NCI-H748 treated with DMSO at 0.1 percent for 48 hours (cell line): ENCODE results near the gene ANGPTL4.
"Not testable (repeated sequence)": the region's sequence is repeated elsewhere in the genome, so short reads cannot be mapped to it uniquely, and the experiment has no call there.

ENCODE experiments used
- DNase-seq: peaks from one replicate; lab custom pipeline; 2025; lab: John Stamatoyannopoulos, UW

ANGPTL4 gene

GRCh38 chr19:8361921-8362793 is 1.8 kb upstream of the ANGPTL4 start:
- no peak for DNase-seq

DNA sequence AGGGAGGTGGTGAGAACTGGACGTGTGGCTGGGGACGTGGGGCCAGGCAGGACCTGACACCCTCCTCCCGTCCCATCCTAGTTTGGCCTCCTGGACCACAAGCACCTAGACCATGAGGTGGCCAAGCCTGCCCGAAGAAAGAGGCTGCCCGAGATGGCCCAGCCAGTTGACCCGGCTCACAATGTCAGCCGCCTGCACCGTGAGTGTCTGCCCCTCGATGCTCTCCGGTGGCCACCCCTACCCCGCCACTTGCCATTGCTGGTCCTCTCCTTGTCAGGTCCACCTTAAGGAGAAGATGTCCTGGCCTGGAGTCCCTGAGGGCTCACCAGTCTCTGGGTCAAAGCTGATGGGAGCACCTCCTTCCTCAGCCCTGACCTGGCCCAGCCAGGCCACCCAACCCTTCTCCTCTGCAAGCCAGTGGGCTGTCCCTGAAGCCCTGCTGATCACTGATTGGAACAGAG is 2.2 kb downstream of the ANGPTL4 start:
- DNase-seq: no peak

DNA sequence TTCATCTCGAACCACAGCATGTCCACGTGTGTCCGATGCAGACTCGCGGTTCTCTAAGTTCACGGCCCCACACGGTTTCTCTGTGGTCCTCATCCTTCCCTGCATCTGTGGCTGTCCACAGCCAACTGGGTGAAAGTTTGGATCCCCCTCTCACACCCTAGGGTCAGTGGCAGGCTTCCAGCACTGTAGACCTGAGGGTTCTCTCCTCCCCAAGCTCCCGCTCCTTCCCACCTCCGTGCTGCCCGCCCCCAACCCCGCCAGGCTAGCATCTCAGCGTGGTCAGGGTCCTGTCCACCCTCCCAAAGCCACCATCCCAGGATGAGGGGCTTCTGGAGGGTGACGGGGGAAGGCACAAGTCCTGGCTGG is 3.0 kb downstream of the ANGPTL4 start:
- no peak for DNase-seq

GRCh38 chr19:8367327-8368001 is 3.5 kb downstream of the ANGPTL4 start:
- DNase-seq: no peak

DNA sequence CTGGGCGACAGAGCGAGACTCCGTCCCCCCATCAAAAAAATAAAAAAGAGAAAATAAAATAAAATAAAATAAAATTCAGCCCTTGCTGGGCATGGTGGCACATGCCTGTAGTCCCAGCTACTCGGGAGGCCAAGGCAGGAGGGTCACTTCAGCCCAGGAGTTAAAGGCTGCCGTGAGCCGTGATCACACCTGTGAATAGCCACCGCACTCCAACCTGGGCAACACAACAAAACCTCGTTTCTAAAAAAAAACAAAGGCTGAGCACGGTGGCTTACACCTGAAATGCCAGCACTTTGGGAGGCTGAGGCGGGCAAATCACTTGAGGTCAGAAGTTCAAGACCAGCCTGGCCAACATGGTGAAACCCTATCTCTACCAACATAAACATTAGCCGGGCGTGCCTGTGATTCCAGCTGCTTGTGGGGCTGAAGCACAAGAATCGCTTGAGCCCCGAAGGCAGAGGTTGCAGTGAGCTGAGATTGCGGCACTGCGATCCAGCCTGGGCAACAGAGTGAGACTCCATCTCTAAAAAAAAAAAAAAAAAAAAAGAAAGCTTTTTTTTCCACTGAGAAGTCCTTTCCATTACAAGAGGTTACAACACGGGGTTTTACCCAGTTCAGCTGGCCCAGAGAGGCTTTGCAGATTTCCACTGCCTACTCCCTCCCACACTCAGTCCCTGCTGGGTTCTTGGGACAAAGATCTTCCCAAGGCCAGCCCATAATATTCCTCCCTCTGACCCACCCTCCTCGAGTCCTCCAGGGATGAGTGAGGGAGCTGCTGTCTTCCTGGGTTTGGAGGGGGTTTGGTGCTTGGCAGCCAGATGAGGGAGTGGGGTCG is 6.4 kb downstream of the ANGPTL4 start:
- DNase-seq: no peak

DNA sequence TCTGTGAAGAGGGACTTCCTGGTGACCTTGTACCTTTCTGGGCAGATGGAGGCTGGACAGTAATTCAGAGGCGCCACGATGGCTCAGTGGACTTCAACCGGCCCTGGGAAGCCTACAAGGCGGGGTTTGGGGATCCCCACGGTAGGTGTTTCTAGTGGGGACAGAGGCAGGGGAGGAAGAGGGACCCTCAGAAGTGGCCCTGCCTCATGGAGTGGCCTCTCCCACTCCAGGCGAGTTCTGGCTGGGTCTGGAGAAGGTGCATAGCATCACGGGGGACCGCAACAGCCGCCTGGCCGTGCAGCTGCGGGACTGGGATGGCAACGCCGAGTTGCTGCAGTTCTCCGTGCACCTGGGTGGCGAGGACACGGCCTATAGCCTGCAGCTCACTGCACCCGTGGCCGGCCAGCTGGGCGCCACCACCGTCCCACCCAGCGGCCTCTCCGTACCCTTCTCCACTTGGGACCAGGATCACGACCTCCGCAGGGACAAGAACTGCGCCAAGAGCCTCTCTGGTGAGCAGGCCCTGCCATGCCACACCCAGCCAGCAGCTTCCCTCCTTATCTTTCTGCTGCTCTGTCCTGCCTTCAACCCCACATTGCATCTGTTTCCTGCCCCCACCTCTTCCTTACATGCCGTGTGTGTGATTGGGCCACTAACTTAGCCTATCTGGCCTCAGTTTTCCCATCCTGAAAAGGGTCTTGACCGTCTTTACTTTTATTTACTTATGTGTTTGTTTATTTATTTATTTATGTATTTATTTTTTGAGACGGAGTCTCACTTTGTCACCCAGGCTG is 7.3 kb downstream of the ANGPTL4 start:
- DNase-seq: no peak

GRCh38 chr19:8373867-8374813 is 10.2 kb downstream of the ANGPTL4 start:
- DNase-seq: no peak

DNA sequence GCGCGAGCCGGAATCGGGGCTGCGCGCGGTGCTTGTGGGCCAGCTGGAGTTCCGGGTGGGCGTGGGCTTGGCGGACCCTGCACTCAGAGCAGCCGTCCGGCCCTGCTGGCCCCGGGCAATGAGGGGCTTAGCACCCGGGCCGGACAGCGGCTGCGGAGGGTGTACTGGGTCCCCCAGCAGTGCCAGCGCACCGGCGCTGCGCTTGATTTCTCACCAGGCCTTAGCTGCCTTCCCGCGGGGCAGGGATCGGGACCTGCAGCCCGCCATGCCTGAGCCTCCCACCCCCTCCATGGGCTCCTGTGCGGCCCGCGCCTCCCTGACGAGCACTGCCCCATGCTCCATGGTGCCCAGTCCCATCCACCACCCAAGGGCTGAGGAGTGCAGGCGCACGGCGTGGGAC is 11.8 kb downstream of the ANGPTL4 start:
- DNase-seq: not testable (repeated sequence)

- not testable (repeated sequence) for DNase-seq
Observed at GRCh38 chr19:8376373-8376974, 12.5 kb downstream of the ANGPTL4 start.

DNA sequence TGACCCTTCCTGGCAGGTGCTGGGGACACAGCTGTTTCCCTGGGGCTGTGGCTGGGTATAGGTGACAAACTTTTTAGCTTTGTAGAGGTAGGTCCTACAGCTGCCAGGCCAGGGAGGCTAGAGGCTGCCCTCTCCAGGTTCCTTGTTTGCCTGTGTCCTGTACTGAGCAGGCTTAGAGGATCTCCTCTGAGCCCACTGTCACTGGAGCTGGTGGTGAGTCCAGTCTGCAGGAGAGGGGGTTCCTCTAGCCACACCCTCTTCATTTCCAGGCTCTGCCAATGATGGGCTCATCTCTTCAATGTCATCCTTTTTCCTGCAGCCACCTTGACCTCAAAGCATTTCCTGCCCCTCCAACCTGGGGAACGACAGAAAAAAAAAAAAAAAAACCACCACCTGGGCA is 13.6 kb downstream of the ANGPTL4 start:
- no peak for DNase-seq

GRCh38 chr19:8379156-8379891 is 15.4 kb downstream of the ANGPTL4 start:
- DNase-seq: not testable (repeated sequence)

DNA sequence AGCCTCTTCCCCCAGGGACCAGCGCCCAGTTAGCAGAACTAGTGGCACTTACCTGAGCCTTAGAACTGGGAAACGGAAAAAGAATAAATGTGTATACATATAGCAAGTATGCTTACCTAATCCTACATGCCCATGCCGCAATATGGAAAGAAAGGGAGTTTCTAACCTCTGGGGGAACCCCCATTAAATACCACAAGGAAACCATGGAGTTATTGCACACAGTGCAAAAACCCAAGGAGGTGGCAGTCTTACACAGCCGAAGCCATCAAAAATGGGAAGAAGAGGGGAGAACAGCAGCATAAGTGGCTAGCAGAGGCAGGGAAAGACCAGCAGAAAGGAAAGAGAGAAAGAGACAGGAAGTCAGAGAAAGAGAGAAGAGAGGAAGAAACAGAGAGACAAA is 20.6 kb downstream of the ANGPTL4 start:
- not testable (repeated sequence) for DNase-seq

GRCh38 chr19:8385103-8385502 is 21.1 kb downstream of the ANGPTL4 start:
- not testable (repeated sequence) for DNase-seq

- not testable (repeated sequence) for DNase-seq
Observed at GRCh38 chr19:8385566-8385965, 21.6 kb downstream of the ANGPTL4 start.

- DNase-seq: not testable (repeated sequence)
Observed at GRCh38 chr19:8386419-8386818, 22.5 kb downstream of the ANGPTL4 start.

GRCh38 chr19:8386990-8387389 is 23.0 kb downstream of the ANGPTL4 start:
- no peak for DNase-seq

DNA sequence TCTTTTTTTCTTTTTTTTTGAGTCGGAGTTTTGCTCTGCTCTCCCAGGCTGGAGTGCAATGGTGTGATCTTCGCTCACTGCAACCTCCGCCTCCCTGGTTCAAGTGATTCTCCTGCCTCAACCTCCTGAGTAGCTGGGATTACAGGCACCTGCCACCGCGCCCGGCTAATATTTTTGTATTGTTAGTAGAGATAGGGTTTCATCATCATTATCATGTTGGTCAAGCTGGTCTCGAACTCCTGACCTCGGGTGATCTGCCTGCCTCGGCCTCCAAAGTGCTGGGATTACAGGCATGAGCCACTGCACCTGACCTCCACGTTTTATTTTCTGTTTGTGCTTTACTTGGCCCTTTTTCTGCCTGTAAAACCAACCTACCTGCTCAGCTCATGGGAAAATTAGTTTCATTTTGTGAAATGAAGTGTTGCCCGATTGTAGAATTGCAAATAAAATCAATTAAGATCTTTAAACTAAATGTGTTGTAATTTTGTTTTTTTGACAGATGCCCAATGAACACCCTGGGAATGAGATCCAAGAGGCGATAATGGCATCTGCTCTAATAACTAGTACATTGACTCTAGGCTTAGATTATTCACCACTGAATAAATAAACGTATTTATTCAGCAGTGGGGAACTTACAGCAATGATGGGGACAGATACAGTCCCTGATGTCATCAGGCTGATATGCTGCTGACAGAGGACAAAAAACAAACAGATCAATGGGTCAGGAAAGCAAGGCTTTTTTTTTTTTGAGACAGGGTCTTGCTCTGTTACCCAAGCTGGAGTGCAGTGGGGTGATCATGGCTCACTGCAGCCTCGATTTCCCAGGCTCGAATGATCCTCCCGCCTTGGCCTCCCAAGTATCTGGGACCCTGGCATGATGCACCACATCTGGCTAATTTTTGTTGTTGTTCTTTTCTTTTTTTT is 24.0 kb downstream of the ANGPTL4 start:
- no peak for DNase-seq

DNA sequence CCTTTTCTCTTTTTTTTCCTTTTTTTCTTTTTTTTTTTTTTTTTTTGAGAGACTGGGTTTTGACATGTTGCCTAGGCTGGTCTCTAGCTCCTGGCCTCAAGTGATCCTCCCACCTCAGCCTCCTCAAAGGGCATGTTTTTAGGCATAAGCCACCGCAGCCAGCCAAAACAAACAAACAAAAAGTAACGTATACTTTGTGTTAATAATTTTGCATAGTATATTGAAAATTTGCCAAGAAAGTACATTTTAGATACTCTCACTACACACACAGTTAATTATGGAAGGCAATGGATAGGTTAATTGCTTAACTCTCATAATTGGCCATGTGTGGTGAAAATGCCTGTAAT is 24.6 kb downstream of the ANGPTL4 start:
- no peak for DNase-seq
